ENCODE measurements around the gene FIBCD1. TPM values are rescaled to one million over a fixed set of nuclear protein-coding genes. Genes with fewer than 3 reads are reported as not detected.

FIBCD1 gene
- polyA plus RNA-seq, 1 donor (not counting 4 experiments of a cell fraction or from before 2014, with no cell fraction given) = 0.79 TPM

DNA sequence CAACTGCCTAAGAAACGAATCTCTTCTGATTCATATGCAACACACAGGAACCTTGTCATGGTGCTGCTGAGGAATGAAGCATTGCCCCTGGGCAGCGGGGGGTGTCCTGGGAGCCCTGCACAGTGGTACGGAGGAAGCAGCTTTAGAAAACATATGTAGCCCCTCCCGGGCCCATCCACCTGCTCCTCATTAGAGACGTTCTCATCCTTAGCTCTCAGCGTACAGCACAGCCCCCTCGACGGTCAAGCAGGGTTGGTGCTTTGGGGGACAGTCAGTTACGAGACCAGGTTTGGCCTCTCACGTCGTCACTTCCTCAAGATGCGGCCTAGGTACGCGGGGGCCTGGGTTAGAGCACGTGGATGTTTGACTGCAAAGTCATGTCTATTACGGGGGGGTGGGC, 41.5 kb upstream of the FIBCD1 start:
- no peaks in the 10 kb centered on the region for H3K36me3 ChIP-seq (ENCODE audit: control insufficient read depth in 2 of 2, extremely low read depth in 1 of 2, insufficient read depth in 2 of 2, low read length in 2 of 2)
- no peaks in the 10 kb centered on the region for H3K9me1 ChIP-seq (ENCODE audit: control insufficient read depth, extremely low read depth, insufficient read depth, low read length)
- no peaks in the 10 kb centered on the region for H4K20me1 ChIP-seq (ENCODE audit: control insufficient read depth, extremely low read depth, insufficient read depth, low read length)
- no peaks in the 10 kb centered on the region for H3K79me2 ChIP-seq (ENCODE audit: control insufficient read depth, insufficient read depth, low read length)
- DNase-seq (ENCODE audit: low read depth, low spot score) (no peak), FAIRE-seq (no peak)
- H3K4me1 ChIP-seq (ENCODE audit: control insufficient read depth, extremely low read depth, insufficient read depth, low read length) = no peaks in the 10 kb centered on the region
- no peak overlapping the region for H3K27ac ChIP-seq (ENCODE audit: control insufficient read depth, insufficient read depth, low read length)
- no peak for TF ChIP-seq EZH2 (IDR thresholded peaks at IDR 0.05; ENCODE audit: low read length)
- TF ChIP-seq, protein P1, sequence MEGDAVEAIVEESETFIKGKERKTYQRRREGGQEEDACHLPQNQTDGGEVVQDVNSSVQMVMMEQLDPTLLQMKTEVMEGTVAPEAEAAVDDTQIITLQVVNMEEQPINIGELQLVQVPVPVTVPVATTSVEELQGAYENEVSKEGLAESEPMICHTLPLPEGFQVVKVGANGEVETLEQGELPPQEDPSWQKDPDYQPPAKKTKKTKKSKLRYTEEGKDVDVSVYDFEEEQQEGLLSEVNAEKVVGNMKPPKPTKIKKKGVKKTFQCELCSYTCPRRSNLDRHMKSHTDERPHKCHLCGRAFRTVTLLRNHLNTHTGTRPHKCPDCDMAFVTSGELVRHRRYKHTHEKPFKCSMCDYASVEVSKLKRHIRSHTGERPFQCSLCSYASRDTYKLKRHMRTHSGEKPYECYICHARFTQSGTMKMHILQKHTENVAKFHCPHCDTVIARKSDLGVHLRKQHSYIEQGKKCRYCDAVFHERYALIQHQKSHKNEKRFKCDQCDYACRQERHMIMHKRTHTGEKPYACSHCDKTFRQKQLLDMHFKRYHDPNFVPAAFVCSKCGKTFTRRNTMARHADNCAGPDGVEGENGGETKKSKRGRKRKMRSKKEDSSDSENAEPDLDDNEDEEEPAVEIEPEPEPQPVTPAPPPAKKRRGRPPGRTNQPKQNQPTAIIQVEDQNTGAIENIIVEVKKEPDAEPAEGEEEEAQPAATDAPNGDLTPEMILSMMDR (optimal IDR thresholded peaks at IDR 0.05 in 1 of 3, IDR thresholded peaks at IDR 0.05 in 1 of 3, conservative IDR thresholded peaks at IDR 0.05 in 1 of 3; ENCODE audit: extremely low read depth in 1 of 3, insufficient read depth in 2 of 3, low read length in 3 of 3) = no peak
- H3K9ac ChIP-seq (ENCODE audit: control insufficient read depth, extremely low read depth, insufficient read depth, low read length) = no peak overlapping the region
- H3K9me3 ChIP-seq (ENCODE audit: control insufficient read depth, low read depth, low read length) = no peaks in the 10 kb centered on the region
- peaks cover 16% of the 10 kb centered on the region for H3K27me3 ChIP-seq (ENCODE audit: control insufficient read depth, extremely low read depth, insufficient read depth, low read length)
- H3K4me3 ChIP-seq (ENCODE audit: control insufficient read depth in 2 of 3, extremely low read depth in 1 of 3, insufficient read depth in 2 of 3, low read depth in 1 of 3, low read length in 3 of 3) = no peak overlapping the region
- H3K4me2 ChIP-seq (ENCODE audit: control insufficient read depth, extremely low read depth, insufficient read depth, low read depth, low read length) = no peak overlapping the region
- no peak overlapping the region for H2AFZ ChIP-seq (ENCODE audit: control insufficient read depth, low read length)
- dilution Hi-C loops (cut with MboI; ENCODE audit: extremely low pct_ligation_motif_present, low sequenced_read_pairs) = no loop called here

DNA sequence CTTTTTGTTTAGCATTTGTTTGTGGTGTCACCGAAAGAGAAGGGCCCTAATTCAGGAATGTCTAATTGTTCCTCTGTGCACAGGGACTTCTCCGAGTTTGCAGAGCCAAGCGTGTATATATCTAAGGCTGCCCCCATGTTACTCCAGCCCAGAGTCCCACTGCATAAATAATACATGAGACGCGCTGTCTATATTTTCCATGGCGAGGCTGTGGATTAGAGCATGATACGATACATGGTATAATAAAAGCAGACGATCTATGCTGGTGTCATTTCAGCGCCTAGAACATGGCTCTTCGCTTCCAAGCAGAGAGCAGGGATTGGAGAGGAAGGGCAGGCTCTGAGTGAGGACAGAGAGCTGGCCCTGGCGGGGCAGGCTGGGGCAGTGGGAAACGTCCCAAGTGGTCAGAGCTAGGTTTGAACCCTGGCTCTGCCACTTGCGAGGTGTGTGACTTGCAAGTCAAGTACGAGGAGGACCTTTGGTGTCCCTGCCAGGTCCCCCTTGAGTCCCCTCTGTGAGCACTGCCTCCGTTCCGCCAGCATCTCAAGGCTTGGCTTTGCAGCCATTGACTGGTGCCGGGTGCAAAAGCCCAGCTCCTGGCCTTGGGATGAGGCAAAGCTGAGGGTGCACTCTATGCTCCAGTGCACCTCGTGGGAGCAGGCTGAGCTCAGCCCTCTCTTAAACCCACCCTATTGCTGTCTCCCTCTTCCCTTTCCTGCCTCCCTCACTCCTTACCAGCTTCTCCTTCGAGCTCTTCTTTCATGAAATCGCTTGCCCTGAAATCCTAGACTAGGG, 40.7 kb upstream of the FIBCD1 start:
- Histone ChIP-seq H3K27ac (ENCODE audit: control insufficient read depth, insufficient read depth, low read length) (no peak overlapping the region), H3K79me2 (ENCODE audit: control insufficient read depth, insufficient read depth, low read length) (no peaks in the 10 kb centered on the region), H3K4me2 (ENCODE audit: control insufficient read depth, extremely low read depth, insufficient read depth, low read depth, low read length) (no peak overlapping the region), H3K36me3 (ENCODE audit: control insufficient read depth in 2 of 2, extremely low read depth in 1 of 2, insufficient read depth in 2 of 2, low read length in 2 of 2) (no peaks in the 10 kb centered on the region), H3K4me1 (ENCODE audit: control insufficient read depth, extremely low read depth, insufficient read depth, low read length) (no peaks in the 10 kb centered on the region), H3K9me1 (ENCODE audit: control insufficient read depth, extremely low read depth, insufficient read depth, low read length) (no peaks in the 10 kb centered on the region), H3K4me3 (ENCODE audit: control insufficient read depth in 2 of 3, extremely low read depth in 1 of 3, insufficient read depth in 2 of 3, low read depth in 1 of 3, low read length in 3 of 3) (no peak overlapping the region), H3K27me3 (ENCODE audit: control insufficient read depth, extremely low read depth, insufficient read depth, low read length) (peaks cover 18% of the 10 kb centered on the region), H2AFZ (ENCODE audit: control insufficient read depth, low read length) (no peak overlapping the region), H3K9ac (ENCODE audit: control insufficient read depth, extremely low read depth, insufficient read depth, low read length) (no peak overlapping the region), H4K20me1 (ENCODE audit: control insufficient read depth, extremely low read depth, insufficient read depth, low read length) (no peaks in the 10 kb centered on the region), H3K9me3 (ENCODE audit: control insufficient read depth, low read depth, low read length) (no peaks in the 10 kb centered on the region)
- dilution Hi-C loops (cut with MboI; ENCODE audit: extremely low pct_ligation_motif_present, low sequenced_read_pairs) = no loop called here
- no peak for FAIRE-seq
- no peak for DNase-seq (ENCODE audit: low read depth, low spot score)
- TF ChIP-seq, protein P1 (optimal IDR thresholded peaks at IDR 0.05 in 1 of 3, IDR thresholded peaks at IDR 0.05 in 1 of 3, conservative IDR thresholded peaks at IDR 0.05 in 1 of 3; ENCODE audit: extremely low read depth in 1 of 3, insufficient read depth in 2 of 3, low read length in 3 of 3) = no peak
- no peak for TF ChIP-seq EZH2 (IDR thresholded peaks at IDR 0.05; ENCODE audit: low read length)

Data from keratinocyte (primary cell).